Measurements from ENCODE around the gene SLC22A25. TPM values are rescaled to one million over a fixed set of nuclear protein-coding genes. Genes with fewer than 3 reads are reported as not detected.

Gene SLC22A25
- polyA plus RNA-seq, 1 of the 3 experiments (the other 2 are of a cell fraction) = not detected

GRCh38 chr11:63289658-63290057, 46.3 kb upstream of the SLC22A25 start:
- Histone ChIP-seq H3K4me3 (ENCODE audit: low read depth in 2 of 2, low read length in 1 of 2) (no peak overlapping the region), H3K9me2 (no peaks in the 10 kb centered on the region), H3K36me3 (replicated peaks in 1 of 2; ENCODE audit: control insufficient read depth in 1 of 2, insufficient read depth in 2 of 2, low read length in 1 of 2) (no peaks in the 10 kb centered on the region), H2AFZ (ENCODE audit: low read depth) (no peak overlapping the region), H3K4me1 (ENCODE audit: control insufficient read depth in 1 of 2, insufficient read depth in 2 of 2, low read depth in 1 of 2, low read length in 1 of 2) (no peaks in the 10 kb centered on the region), H3K27ac (ENCODE audit: low read depth in 2 of 2, low read length in 1 of 2) (no peak overlapping the region), H3K9me3 (no peaks in the 10 kb centered on the region), H3K79me2 (ENCODE audit: insufficient read depth) (no peaks in the 10 kb centered on the region), H4K20me1 (ENCODE audit: insufficient read depth) (no peaks in the 10 kb centered on the region), H3F3A (replicated peaks; ENCODE audit: insufficient read depth) (no peaks in the 10 kb centered on the region), H3K4me2 (no peak overlapping the region), H3K27me3 (ENCODE audit: insufficient read depth) (no peaks in the 10 kb centered on the region), H3K9ac (no peak overlapping the region)
- TF ChIP-seq GATA2 (CRISPR knock-in tag; IDR thresholded peaks at IDR 0.05) (no peak), SMC3 (IDR thresholded peaks at IDR 0.05; ENCODE audit: low read depth, low read length) (no peak), YY1 (IDR thresholded peaks at IDR 0.05; ENCODE audit: low read depth) (no peak), CHD2 (IDR thresholded peaks at IDR 0.05; ENCODE audit: low read length, partially characterized antibody) (no peak), RAD21 (IDR thresholded peaks at IDR 0.05; ENCODE audit: low read length) (no peak), TAF1 (IDR thresholded peaks at IDR 0.05; ENCODE audit: borderline replicate concordance, low read depth, low read length) (no peak), SIN3A (IDR thresholded peaks at IDR 0.05; ENCODE audit: borderline replicate concordance, low read depth, low read length) (no peak), ZBTB33 (IDR thresholded peaks at IDR 0.05; ENCODE audit: borderline replicate concordance, low read depth) (no peak), EP300 (IDR thresholded peaks at IDR 0.05; ENCODE audit: borderline replicate concordance in 1 of 2, low read depth in 1 of 2, low read length in 1 of 2) (no peak), JUND (IDR thresholded peaks at IDR 0.05) (no peak)
- TF ChIP-seq, protein P1, sequence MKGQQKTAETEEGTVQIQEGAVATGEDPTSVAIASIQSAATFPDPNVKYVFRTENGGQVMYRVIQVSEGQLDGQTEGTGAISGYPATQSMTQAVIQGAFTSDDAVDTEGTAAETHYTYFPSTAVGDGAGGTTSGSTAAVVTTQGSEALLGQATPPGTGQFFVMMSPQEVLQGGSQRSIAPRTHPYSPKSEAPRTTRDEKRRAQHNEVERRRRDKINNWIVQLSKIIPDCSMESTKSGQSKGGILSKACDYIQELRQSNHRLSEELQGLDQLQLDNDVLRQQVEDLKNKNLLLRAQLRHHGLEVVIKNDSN (IDR thresholded peaks at IDR 0.05; ENCODE audit: borderline replicate concordance, low read depth) = no peak
- TF ChIP-seq, protein P2, sequence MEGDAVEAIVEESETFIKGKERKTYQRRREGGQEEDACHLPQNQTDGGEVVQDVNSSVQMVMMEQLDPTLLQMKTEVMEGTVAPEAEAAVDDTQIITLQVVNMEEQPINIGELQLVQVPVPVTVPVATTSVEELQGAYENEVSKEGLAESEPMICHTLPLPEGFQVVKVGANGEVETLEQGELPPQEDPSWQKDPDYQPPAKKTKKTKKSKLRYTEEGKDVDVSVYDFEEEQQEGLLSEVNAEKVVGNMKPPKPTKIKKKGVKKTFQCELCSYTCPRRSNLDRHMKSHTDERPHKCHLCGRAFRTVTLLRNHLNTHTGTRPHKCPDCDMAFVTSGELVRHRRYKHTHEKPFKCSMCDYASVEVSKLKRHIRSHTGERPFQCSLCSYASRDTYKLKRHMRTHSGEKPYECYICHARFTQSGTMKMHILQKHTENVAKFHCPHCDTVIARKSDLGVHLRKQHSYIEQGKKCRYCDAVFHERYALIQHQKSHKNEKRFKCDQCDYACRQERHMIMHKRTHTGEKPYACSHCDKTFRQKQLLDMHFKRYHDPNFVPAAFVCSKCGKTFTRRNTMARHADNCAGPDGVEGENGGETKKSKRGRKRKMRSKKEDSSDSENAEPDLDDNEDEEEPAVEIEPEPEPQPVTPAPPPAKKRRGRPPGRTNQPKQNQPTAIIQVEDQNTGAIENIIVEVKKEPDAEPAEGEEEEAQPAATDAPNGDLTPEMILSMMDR (IDR thresholded peaks at IDR 0.05) = no peak
- TF ChIP-seq, protein P3, sequence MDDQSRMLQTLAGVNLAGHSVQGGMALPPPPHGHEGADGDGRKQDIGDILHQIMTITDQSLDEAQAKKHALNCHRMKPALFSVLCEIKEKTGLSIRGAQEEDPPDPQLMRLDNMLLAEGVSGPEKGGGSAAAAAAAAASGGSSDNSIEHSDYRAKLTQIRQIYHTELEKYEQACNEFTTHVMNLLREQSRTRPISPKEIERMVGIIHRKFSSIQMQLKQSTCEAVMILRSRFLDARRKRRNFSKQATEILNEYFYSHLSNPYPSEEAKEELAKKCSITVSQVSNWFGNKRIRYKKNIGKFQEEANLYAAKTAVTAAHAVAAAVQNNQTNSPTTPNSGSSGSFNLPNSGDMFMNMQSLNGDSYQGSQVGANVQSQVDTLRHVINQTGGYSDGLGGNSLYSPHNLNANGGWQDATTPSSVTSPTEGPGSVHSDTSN (IDR thresholded peaks at IDR 0.05) = no peak
- DNase-seq = no peak
- CTCF ChIA-PET = no interaction called here
- POLR2A ChIA-PET = no interaction called here
- WGBS (ENCODE audit: low lambda C conversion rate) = 3% methylated on average over 5 of the region's 5 CpGs

Data from SK-N-SH (cell line).